GM12892 (cell line): ENCODE measurements around the gene TAF1C.

Experiments
- POLR2AphosphoS5 ChIP-seq: IDR thresholded peaks from 2 replicates; pipeline ENCODE4 v1.6.1; 2011; ENCODE audit warnings: low read depth, low read length, control low read depth
- TAF1 ChIP-seq: IDR thresholded peaks from 2 replicates; pipeline ENCODE4 v1.6.1; 2011; ENCODE audit warnings: low read depth, mild to moderate bottlenecking, control low read depth, low read length, borderline replicate concordance

DNA sequence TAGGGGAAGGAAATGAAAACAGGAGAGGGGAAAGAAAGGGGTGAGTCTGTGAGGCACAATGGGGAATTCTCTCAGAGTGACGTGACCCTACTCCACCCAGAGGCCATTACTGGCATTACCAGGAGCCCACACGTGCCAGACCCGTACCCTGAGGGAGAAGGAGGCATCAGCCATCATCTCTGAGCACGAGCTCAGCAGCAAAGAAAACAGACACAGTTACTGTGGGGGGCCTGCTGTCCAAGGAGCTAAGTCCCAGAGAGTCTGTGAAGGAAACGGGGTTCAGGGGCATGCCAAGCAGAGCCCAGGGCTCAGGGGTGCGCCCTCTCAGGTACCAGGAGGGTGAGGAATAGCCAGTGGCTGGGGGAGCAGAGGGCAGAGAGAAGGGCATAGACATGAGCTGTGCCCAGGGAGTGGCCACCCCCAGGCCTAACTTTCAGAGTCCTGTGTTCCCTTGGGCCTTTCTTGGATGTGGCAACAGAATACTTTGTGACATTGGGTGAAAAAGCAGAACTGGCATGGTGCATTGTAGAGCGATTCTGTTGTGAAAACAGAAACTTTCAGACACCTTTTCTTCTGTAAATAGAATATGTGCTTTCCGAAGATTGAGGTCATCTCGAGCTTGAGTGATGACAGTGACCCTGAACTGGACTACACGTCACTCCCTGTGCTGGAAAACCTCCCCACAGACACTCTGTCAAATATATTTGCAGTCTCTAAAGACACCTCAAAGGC is 11.3 kb downstream of the TAF1C start:
- no peak for TF ChIP-seq POLR2AphosphoS5
- no peak for TF ChIP-seq TAF1
